B cell (primary cell): Measurements from ENCODE around the gene BEST1. TPM values are rescaled to one million over a fixed set of nuclear protein-coding genes. Genes with fewer than 3 reads are reported as not detected.

Experiments
- ATAC-seq: fragments of 200-7000 bp; cut with Tn5 transposase; one replicate; pipeline ENCODE4 v1.10.0; 2021; ENCODE audit warnings: low read depth, mild to moderate bottlenecking, moderate number of reproducible peaks, moderate library complexity
- CTCF ChIA-PET: fragments of 350-600 bp; sonication (Branson Sonifier 250); formaldehyde crosslinking; loops from one replicate; lab custom pipeline; 2021; ENCODE audit warnings: antibody characterized with exemption, inconsistent platforms; lab: Charles Lee
- POLR2A ChIA-PET: fragments of 350-600 bp; sonication (Branson Sonifier 250); formaldehyde crosslinking; loops from one replicate; lab custom pipeline; 2021; ENCODE audit warnings: antibody characterized with exemption; lab: Charles Lee
- DNase-seq: peaks from one replicate; pipeline ENCODE4 v3.0.0; 2013
- H2AFZ ChIP-seq: 2 replicates; pipeline ENCODE4 v1.6.1; 2012; ENCODE audit warnings: mild to moderate bottlenecking, low read depth, low read length; ENCODE audit not compliant: insufficient read depth, poor library complexity, severe bottlenecking
- H3K27ac ChIP-seq, 2 donors: 1 replicate in 1 of 2; 2 replicates in 1 of 2; pipeline ENCODE4 v1.5.1; 2012 to 2013; ENCODE audit warnings: low read length in 2 of 2, mild to moderate bottlenecking in 2 of 2, moderate library complexity in 1 of 2
- H3K27me3 ChIP-seq, 4 experiments: fragments of 200-600 bp in 1 of 4; sonication (generic) in 1 of 4; replicated peaks in 1 of 4; 1 replicate in 2 of 4; 2 replicates in 2 of 4; pipeline versions ENCODE4 v1.6.1 to v1.7.0; 2013 to 2016; ENCODE audit warnings: low read length in 3 of 4, mild to moderate bottlenecking in 2 of 4, mixed read lengths in 1 of 4, moderate library complexity in 1 of 4; ENCODE audit not compliant: insufficient read depth in 4 of 4, control insufficient read depth in 3 of 4; ENCODE audit errors: control extremely low read depth in 1 of 4
- H3K36me3 ChIP-seq, 2 experiments: replicated peaks in 1 of 2; 1 replicate in 1 of 2; 2 replicates in 1 of 2; pipeline versions ENCODE4 v1.6.1 to v1.7.1; 2013; ENCODE audit warnings: low read length in 1 of 2; ENCODE audit not compliant: insufficient read depth in 2 of 2, control insufficient read depth in 1 of 2; ENCODE audit errors: control extremely low read depth in 1 of 2, extremely low read depth in 1 of 2
- H3K4me1 ChIP-seq, 2 donors: fragments of 200-600 bp in 1 of 2; sonication (generic) in 1 of 2; 1 replicate in 1 of 2; 2 replicates in 1 of 2; pipeline versions ENCODE4 v1.5.1 to v1.6.1; 2013 to 2017; ENCODE audit warnings: low read length in 2 of 2; ENCODE audit not compliant: control insufficient read depth in 2 of 2, insufficient read depth in 2 of 2
- H3K4me2 ChIP-seq: replicated peaks from 2 replicates; pipeline ENCODE3; 2012; ENCODE audit warnings: mild to moderate bottlenecking, low read depth, low read length; ENCODE audit not compliant: poor library complexity, severe bottlenecking
- H3K4me3 ChIP-seq, 5 experiments: fragments of 200-600 bp in 1 of 5; sonication (generic) in 1 of 5; 1 replicate in 3 of 5; 2 replicates in 2 of 5; pipeline versions ENCODE4 v1.5.1 to v1.7.0; 2011 to 2016; ENCODE audit warnings: low read length in 4 of 5, mild to moderate bottlenecking in 4 of 5, low read depth in 2 of 5, control low read depth in 1 of 5, moderate library complexity in 1 of 5; ENCODE audit not compliant: insufficient read depth in 1 of 5; ENCODE audit errors: control extremely low read depth in 1 of 5, extremely low read depth in 1 of 5
- H3K79me2 ChIP-seq: fragments of 200-600 bp; sonication (generic); one replicate; pipeline ENCODE4 v1.6.0; 2016; ENCODE audit warnings: low read length; ENCODE audit not compliant: control insufficient read depth, insufficient read depth
- H3K9ac ChIP-seq: fragments of 200-600 bp; sonication (generic); 2 replicates; pipeline ENCODE4 v1.6.1; 2017; ENCODE audit warnings: mild to moderate bottlenecking, low read length, moderate library complexity
- H3K9me3 ChIP-seq, 3 donors: one replicate each; pipeline versions ENCODE4 v1.6.1 to v1.7.1; 2013; ENCODE audit warnings: low read length in 2 of 3; ENCODE audit not compliant: control insufficient read depth in 2 of 3, insufficient read depth in 1 of 3; ENCODE audit errors: control extremely low read depth in 1 of 3
- H4K20me1 ChIP-seq: 2 replicates; pipeline ENCODE4 v1.6.0; 2012; ENCODE audit warnings: mild to moderate bottlenecking, low read length; ENCODE audit not compliant: insufficient read depth, control insufficient read depth, poor library complexity, severe bottlenecking
- H3K27ac Mint-ChIP-seq: one replicate; pipeline ENCODE4 v1.8.0; 2021; ENCODE audit warnings: mixed read lengths
- H3K27me3 Mint-ChIP-seq: one replicate; pipeline ENCODE4 v1.8.0; 2021; ENCODE audit warnings: mixed read lengths
- H3K4me1 Mint-ChIP-seq: one replicate; pipeline ENCODE4 v1.8.0; 2021; ENCODE audit warnings: mixed read lengths
- H3K4me3 Mint-ChIP-seq: one replicate; pipeline ENCODE4 v1.8.0; 2021; ENCODE audit warnings: mixed read lengths
- H3K9me3 Mint-ChIP-seq: one replicate; pipeline ENCODE4 v1.8.0; 2022; ENCODE audit warnings: mixed read lengths; ENCODE audit not compliant: insufficient read depth
- EZH2 ChIP-seq: IDR thresholded peaks from 2 replicates; pipeline ENCODE4 v1.6.1; 2012; ENCODE audit warnings: borderline replicate concordance, low read depth, mild to moderate bottlenecking, moderate library complexity, low read length; ENCODE audit not compliant: insufficient read depth, poor library complexity, severe bottlenecking
- WGBS: methylation state at CpG from one replicate; pipeline ENCODE4 v1.1.5; 2013; ENCODE audit warnings: missing lambda C conversion rate; ENCODE audit not compliant: insufficient coverage; 5-methylcytosine and 5-hydroxymethylcytosine counted together
- intact Hi-C: fragments of 100-400 bp; cut with micrococcal nuclease; formaldehyde crosslinking; loops from one replicate; pipeline ENCODE4 v1.10.0; 2022
- polyA plus RNA-seq: library from polyadenylated mRNA; depleted of rRNA; stranded (reverse); fragments of >200 nt; gene quantifications from 2 replicates; pipeline ENCODE4 v1.2.3, GENCODE V29; 2012
- total RNA-seq, 2 donors: library from RNA; stranded (reverse); fragments of 120-200 nt in 1 of 2; gene quantifications; 1 replicate in 1 of 2; 2 replicates in 1 of 2; pipeline versions ENCODE4 v1.2.3 to v1.2.4, GENCODE V29; 2013 to 2022
- TF ChIP-seq, protein P1 (sequence below): fragments of 200-600 bp; IDR thresholded peaks from one replicate; pipeline ENCODE4 v1.8.0; 2022; ENCODE audit warnings: antibody characterized with exemption, mild to moderate bottlenecking

BEST1 gene
- total and polyA plus RNA-seq, 2 donors (not counting 1 experiment from before 2014, with no cell fraction given), result 0.07 to 0.99 TPM

DNA sequence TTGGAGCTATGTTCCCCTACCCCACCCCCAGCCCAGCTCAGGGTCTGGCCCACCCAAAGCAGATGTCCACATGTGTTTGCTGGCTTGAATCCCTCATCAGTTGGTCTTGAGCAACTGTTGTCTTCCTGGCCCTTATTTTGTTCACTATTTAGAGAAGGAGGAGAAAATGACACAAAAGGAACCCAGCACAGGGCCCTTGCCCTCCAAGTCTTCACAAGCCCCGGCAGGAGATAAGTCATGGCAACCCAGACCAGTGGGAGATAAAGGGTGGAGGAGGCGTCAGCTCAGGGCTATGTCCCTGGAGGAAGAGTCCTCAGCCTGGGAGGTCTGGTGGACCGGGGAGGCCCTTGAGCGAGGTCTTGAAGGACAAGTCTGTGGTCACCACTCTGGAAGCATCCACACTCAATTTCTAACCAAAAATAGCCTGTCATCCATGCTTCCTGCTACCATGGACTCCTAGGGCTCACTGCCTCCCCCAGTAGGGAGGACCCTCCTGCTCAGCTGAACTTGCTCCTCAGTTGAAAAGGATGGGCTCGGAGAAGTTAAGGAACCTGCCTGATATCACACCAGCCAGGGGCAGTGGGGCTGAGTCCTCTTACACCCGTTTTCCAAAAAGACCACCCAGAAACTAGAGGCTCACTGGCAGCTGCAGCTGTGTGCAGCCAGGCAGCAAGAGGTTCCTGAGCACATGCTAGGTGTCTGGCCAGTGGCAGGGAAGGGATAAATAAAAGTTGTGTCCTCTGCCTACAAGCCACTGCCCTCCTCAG is 31.0 kb upstream of the BEST1 start:
- ChIA-PET POLR2A (no interaction called here), CTCF (interaction anchor here (0.9 to 1.5 kb wide), 2 partner anchors 20 to 163 kb away, joined by 3 to 5 read pairs; no protein-coding TSS in a partner anchor)
- H3K4me3 ChIP-seq, result no peak overlapping the region
- Mint-ChIP-seq H3K27ac (no peak overlapping the region), H3K9me3 (no peaks in the 10 kb centered on the region), H3K27me3 (peaks cover 56% of the 10 kb centered on the region), H3K4me3 (no peak overlapping the region), H3K4me1 (peaks cover 17% of the 10 kb centered on the region)
- peaks cover 0 to 51% (median 20%) of the 10 kb centered on the region in 4 experiments for H3K27me3 ChIP-seq
- no peaks in the 10 kb centered on the region for H3K79me2 ChIP-seq
- no peaks in the 10 kb centered on the region for H3K36me3 ChIP-seq
- WGBS, result 88% methylated on average over 5 of the region's 6 CpGs
- DNase-seq, result no peak
- TF ChIP-seq, protein P1, sequence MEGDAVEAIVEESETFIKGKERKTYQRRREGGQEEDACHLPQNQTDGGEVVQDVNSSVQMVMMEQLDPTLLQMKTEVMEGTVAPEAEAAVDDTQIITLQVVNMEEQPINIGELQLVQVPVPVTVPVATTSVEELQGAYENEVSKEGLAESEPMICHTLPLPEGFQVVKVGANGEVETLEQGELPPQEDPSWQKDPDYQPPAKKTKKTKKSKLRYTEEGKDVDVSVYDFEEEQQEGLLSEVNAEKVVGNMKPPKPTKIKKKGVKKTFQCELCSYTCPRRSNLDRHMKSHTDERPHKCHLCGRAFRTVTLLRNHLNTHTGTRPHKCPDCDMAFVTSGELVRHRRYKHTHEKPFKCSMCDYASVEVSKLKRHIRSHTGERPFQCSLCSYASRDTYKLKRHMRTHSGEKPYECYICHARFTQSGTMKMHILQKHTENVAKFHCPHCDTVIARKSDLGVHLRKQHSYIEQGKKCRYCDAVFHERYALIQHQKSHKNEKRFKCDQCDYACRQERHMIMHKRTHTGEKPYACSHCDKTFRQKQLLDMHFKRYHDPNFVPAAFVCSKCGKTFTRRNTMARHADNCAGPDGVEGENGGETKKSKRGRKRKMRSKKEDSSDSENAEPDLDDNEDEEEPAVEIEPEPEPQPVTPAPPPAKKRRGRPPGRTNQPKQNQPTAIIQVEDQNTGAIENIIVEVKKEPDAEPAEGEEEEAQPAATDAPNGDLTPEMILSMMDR, result no peak
- no peak for TF ChIP-seq EZH2
- no peak overlapping the region for H3K4me2 ChIP-seq
- H3K9ac ChIP-seq, result no peak overlapping the region
- intact Hi-C loops, result no loop called here
- H3K9me3 ChIP-seq, result peaks cover 0 to 7% (median 0%) of the 10 kb centered on the region in 3 donors
- H4K20me1 ChIP-seq, result no peaks in the 10 kb centered on the region
- no peak overlapping the region for H3K27ac ChIP-seq
- peaks cover 8 to 11% of the 10 kb centered on the region in 2 donors for H3K4me1 ChIP-seq
- H2AFZ ChIP-seq, result no peak overlapping the region
- no peak for ATAC-seq
